Measurements from ENCODE around the gene SKP2.
A peak's percentile ranks its signal among the peaks of the same experiment; 100 is the strongest.
"Not testable (repeated sequence)": the region's sequence is repeated elsewhere in the genome, so short reads cannot be mapped to it uniquely, and the experiment has no call there.

SKP2 gene

GRCh38 chr5:36151434-36152323 lies at the start of gene SKP2, which contains the start of gene LMBRD2:
SKP2 (plus strand) TSS chr5:36152111; CDS start chr5:36152263, 152 bp downstream.
LMBRD2 (minus strand) TSS chr5:36151887; CDS start chr5:36143349, 8,538 bp downstream.
- DNase-seq, result peak; percentile 97

- DNase-seq, result no peak
These were observed 46.1 kb upstream of the SKP2 start for GRCh38 chr5:36105819-36106218.

GRCh38 chr5:36108758-36109460 lies 43.0 kb upstream of the SKP2 start:
- no peak for DNase-seq

- no peak for DNase-seq
These were observed 40.7 kb upstream of the SKP2 start for GRCh38 chr5:36111238-36111637.

- no peak for DNase-seq
These were observed 26.0 kb upstream of the SKP2 start for GRCh38 chr5:36125868-36126267.

- DNase-seq, result no peak
These were observed 23.1 kb upstream of the SKP2 start for GRCh38 chr5:36128795-36129194.

- not testable (repeated sequence) for DNase-seq
These were observed 22.2 kb upstream of the SKP2 start for GRCh38 chr5:36129666-36130065.

- not testable (repeated sequence) for DNase-seq
These were observed 18.9 kb upstream of the SKP2 start for GRCh38 chr5:36133009-36133408.

- DNase-seq, result no peak
These were observed 15.9 kb upstream of the SKP2 start for GRCh38 chr5:36135988-36136387.

DNA sequence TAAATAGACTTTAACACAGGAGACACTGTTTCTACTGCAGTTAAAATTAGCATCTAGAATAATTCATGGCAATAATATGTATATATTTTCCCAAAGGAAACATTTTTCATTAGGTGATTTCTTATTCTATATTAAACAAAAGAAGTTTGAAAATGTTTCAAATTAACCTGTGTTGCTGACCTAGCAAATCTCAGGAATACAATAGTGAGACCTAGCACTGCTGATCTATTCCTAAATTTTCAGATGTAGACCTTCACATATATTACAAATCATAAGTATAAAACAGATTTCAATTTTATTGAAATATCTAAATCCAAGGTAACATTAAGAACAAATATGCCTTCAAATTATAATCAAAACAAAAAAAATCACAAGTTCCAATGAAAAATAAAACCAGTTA lies 15.3 kb upstream of the SKP2 start:
- DNase-seq, result no peak

- no peak for DNase-seq
These were observed 12.8 kb upstream of the SKP2 start for GRCh38 chr5:36138900-36139683.

GRCh38 chr5:36145311-36145710 lies 6.6 kb upstream of the SKP2 start:
- no peak for DNase-seq

DNA sequence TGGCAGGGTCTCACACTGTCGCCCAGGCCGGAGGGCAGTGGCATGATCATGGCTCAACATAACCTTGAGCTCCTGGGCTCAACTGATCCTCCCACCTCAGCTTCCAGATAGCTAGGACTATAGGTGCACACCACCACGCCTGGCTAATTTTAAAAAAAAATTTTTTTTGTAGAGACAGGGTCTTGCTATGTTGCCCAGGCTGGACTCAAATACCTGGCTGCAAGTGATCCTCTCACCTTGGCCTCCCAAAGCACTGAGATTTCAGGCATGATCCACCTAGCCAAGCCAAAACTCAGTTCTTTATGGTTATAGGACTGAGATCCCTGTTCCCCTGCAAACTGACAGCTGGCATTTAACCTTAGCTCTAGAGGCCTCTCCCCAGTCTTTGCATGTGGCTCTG lies 5.5 kb upstream of the SKP2 start:
- no peak for DNase-seq

DNA sequence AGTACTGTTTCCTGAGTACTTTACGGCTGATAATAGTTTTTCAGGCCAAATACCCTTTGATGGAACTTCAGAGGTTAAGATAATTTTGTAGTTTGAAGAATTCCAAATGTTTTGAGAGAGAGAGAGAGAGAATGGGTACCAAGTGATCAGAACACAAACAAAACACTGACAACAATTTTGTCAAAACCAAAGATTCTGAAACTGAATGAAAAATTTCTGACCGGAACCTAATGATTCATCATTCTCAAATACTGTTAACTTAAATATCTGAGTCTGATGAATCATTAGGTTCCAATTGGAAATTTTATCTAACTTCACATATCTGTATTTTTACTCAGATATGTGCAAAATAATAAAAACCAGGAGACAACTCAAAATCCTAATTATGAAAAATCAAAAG lies 4.2 kb upstream of the SKP2 start:
- no peak for DNase-seq

DNA sequence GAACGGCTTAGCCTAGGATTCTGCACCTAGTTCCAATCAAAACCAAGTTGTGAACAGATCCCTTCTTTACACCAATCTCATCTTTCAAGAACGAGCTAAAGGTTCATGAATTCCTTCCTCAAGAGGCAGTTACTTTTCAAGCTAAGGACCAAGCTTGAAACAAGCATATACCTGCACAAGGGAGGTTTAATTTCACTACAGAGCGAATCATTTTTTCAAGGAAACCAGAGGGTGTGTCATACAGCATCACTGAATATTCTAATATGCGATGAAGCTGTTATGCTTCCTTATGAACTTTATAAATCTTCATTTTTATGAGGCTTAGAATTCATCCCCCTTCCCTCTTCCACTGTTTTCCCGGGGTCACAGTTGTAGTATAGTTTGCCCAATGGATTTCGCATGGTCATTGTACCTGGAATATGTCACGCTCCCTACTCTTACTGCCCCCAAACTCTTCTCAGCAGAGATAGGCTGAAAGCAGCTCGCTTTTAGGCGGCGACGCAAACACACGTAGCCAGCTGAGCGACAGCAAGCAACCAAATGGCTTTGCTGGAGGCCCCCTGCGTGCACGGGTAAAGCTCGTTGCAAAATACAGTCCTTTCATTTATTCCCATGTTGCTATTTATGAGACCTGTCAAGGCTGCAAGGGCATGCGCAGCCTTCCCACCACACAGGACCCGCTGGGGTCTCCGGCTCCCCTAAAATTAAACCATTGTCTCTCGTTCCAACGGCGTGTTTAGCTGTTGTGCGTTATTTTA lies 1.1 kb upstream of the SKP2 start:
- peak; percentile 23 for DNase-seq

- no peak for DNase-seq
These were observed 700 bp downstream of the SKP2 start for GRCh38 chr5:36152324-36153297.

DNA sequence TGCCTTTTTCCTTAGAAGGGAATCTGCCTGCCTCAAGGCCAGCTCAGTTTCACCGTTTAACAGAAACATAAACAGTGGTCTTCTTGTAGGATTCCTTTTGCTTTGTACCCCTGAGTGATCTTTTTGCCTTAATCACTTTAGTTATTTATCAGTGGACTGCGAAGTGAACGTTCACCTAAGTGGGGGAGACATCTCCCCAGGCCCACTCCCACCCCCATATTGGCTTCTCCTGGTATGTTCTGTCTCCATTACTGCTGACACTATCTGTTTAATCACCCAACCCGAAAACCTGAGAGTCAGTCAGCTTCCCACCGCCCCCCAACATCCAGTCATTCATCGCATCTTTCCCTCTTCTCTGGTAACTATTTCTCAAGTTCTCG lies 1.4 kb downstream of the SKP2 start:
- DNase-seq, result no peak

DNA sequence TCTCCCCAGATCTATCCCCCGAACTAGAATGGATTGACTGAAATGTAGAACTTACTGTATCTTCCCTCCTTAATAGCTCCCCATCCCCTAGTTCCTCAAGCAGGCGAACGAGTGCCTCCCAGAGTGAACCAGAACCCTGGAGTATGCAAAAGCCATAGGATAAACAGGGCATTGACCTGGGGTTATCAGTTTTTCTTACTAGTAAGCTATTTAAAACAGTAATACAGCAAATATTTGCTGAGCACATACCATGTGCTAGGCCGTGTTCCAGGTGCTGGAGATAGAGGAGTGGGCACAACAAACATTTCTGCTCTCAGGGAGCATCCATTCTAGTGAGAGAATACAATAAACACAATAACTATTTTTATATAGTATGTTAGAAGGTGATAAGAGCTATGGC lies 1.8 kb downstream of the SKP2 start:
- no peak for DNase-seq

DNA sequence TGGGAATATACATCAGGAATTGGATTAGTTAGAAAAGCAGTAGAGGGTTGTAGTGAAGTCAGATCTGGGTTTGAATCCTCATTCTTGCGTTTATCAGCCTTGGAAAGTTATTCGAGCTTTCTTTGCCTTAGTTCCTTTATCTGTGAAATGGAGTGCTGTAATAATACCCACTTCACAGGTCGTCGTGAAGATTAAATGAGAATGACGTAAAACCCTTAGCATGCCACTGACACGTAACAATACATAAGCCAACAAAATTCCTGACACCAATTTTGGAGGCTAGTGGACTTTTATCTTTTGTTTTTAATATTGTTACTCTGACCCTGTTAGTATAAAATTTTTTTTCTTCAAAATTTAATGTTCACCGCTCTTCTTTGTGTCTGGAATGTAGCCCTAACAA lies 3.4 kb downstream of the SKP2 start:
- no peak for DNase-seq

DNA sequence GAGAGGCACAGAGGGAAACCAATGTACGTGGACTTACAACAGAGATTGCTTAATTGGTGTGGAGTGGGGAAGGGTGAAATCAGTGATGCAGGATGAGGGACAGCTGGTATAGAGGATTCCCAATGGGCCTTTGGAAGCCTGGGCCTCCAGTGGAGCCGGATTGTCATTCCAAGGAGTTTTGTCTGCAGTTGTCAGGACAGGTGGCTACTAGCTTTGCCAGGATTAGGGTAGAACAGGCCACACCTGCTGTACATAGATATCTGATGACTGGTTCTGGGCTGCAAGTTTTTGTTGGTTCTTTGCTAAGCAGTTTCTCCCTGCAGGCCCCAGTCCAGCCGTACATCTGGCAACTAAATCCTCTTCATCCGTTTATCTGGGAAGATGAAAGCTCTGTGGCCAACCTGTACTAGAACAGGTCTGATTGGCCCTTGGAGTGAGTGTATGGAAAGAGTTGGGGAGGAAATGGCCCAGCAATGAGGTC lies 4.2 kb downstream of the SKP2 start:
- no peak for DNase-seq

DNA sequence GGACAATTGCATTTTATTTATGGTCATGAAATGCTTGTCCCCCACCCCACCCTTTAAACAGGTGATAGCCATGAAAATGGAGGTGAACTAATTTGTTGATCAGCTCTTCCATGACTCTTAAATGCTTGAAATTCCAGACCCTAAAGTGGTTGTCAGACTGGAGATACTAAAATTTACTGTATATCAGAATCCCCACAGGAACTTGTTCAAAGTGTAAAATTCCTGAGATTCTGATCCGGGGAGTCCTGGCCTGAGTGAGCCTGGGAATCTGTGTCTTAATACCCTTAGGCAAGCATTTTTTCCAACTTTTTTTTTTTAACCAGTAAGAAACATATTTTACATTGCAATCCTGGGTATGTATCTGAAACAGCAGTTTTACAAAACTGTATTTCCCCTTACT lies 4.7 kb downstream of the SKP2 start:
- no peak for DNase-seq
